Measurements from ENCODE around the gene DBP. TPM values are rescaled to one million over a fixed set of nuclear protein-coding genes. Genes with fewer than 3 reads are reported as not detected.
A peak's percentile ranks its signal among the peaks of the same experiment; 100 is the strongest.

The DBP gene
- polyA plus RNA-seq, 2 of the 4 experiments (the other 2 are of a cell fraction): 2.5 to 3.8 TPM

DNA sequence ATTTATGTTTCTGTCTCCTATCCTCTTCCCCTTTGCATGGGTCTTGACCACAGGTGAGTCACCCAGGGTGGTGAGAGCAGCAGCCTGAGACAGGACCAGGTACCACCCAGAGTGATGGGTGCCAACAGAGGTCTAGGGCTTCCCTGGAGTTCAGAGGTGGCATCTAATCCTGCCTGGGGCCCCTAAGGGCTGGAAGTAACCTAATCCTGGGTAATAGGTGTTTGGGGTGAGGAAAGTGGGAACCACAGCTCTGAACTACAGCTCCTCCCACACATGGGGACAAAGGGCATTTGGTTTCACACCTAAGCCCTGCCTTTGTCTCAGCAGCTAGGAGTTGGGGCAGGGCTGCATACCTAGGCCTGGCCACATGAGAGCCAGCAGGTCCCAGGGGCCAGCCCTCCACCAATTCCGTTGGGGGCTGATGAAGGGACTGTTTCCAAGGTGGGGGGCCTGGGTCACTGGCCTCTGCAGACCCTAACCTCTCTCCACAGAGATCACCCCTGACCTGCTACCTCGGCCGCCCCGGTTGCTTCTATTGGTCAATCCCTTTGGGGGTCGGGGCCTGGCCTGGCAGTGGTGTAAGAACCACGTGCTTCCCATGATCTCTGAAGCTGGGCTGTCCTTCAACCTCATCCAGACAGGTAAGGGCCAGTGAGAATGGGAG, 9.8 kb downstream of the DBP start:
- no peak overlapping the region; the same call in 2 of the 3 replicates for H3K4me2 ChIP-seq
- H3K4me1 ChIP-seq: peaks cover 29% of the 10 kb centered on the region
- CTCF ChIA-PET: interaction anchor here (1.2 to 2.7 kb wide), 3 partner anchors 9 to 187 kb away, joined by 3 to 8 read pairs (median 3); partner anchors contain the start of genes RPL18 and SPHK2
- no peaks in the 10 kb centered on the region for H3K9me3 ChIP-seq
- ATAC-seq (no peak), FAIRE-seq (no peak), DNase-seq (ENCODE audit: low read depth in 1 of 2, low spot score in 1 of 2) (no peak)
- POLR2A ChIA-PET: interaction anchor here (0.9 to 2.6 kb wide), 3 partner anchors 8 to 19 kb away, joined by 3 to 22 read pairs (median 3); partner anchors contain the start of genes CA11, DBP, RPL18 and SPHK2
- no peak for TF ChIP-seq NR3C1 (IDR thresholded peaks at IDR 0.05)
- no peak for TF ChIP-seq CHD4 (IDR thresholded peaks at IDR 0.05; ENCODE audit: borderline replicate concordance)
- TF ChIP-seq RFX5 (IDR thresholded peaks at IDR 0.05): no peak
- 73% methylated on average over 6 of the region's 6 CpGs for WGBS (ENCODE audit: missing lambda C conversion rate)
- no peak overlapping the region for H3K4me3 ChIP-seq
- peak overlapping the region in 1 of 2 experiments; percentile 36; a peak in 3 of 6 replicates for H3K27ac ChIP-seq

DNA sequence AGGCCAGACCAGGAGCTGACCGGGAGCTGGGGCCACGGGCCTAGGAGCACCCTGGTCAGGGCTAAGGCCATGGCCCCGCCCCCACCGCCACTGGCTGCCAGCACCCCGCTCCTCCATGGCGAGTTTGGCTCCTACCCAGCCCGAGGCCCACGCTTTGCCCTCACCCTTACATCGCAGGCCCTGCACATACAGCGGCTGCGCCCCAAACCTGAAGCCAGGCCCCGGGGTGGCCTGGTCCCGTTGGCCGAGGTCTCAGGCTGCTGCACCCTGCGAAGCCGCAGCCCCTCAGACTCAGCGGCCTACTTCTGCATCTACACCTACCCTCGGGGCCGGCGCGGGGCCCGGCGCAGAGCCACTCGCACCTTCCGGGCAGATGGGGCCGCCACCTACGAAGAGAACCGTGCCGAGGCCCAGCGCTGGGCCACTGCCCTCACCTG, 11.3 kb downstream of the DBP start:
- Histone ChIP-seq H3K9me3 (no peaks in the 10 kb centered on the region), H3K4me2 (no peak overlapping the region), H3K27ac (no peak overlapping the region), H3K4me3 (no peak overlapping the region), H3K4me1 (peaks cover 20% of the 10 kb centered on the region)
- ChIA-PET POLR2A (interaction anchor here (0.6 kb wide), 1 partner anchor 95 kb away, joined by 6 read pairs; no protein-coding TSS in a partner anchor), CTCF (interaction anchor here (0.9 kb wide), 1 partner anchor 20 kb away, joined by 3 read pairs; the partner anchor contains the start of gene CA11)
- WGBS (ENCODE audit: missing lambda C conversion rate): 94% methylated on average over 30 of the region's 30 CpGs
- ATAC-seq (no peak), DNase-seq (ENCODE audit: low read depth in 1 of 2, low spot score in 1 of 2) (no peak), FAIRE-seq (no peak)
- TF ChIP-seq CBX2 (IDR thresholded peaks at IDR 0.05; ENCODE audit: borderline replicate concordance, low read depth) (no peak), FOXS1 (CRISPR knock-in tag; IDR thresholded peaks at IDR 0.05) (no peak), ZSCAN20 (CRISPR knock-in tag; IDR thresholded peaks at IDR 0.05) (no peak), MAZ (IDR thresholded peaks at IDR 0.05; ENCODE audit: borderline replicate concordance, low read depth, low read length) (no peak), KDM5A (IDR thresholded peaks at IDR 0.05) (no peak), ESRRA (IDR thresholded peaks at IDR 0.05; ENCODE audit: borderline replicate concordance, low read length) (no peak), ZC3H11A (IDR thresholded peaks at IDR 0.05) (no peak), JUNB (IDR thresholded peaks at IDR 0.05) (no peak)
- TF ChIP-seq, protein P1, sequence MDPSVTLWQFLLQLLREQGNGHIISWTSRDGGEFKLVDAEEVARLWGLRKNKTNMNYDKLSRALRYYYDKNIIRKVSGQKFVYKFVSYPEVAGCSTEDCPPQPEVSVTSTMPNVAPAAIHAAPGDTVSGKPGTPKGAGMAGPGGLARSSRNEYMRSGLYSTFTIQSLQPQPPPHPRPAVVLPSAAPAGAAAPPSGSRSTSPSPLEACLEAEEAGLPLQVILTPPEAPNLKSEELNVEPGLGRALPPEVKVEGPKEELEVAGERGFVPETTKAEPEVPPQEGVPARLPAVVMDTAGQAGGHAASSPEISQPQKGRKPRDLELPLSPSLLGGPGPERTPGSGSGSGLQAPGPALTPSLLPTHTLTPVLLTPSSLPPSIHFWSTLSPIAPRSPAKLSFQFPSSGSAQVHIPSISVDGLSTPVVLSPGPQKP (IDR thresholded peaks at IDR 0.05; ENCODE audit: low read depth, low read length): no peak

DNA sequence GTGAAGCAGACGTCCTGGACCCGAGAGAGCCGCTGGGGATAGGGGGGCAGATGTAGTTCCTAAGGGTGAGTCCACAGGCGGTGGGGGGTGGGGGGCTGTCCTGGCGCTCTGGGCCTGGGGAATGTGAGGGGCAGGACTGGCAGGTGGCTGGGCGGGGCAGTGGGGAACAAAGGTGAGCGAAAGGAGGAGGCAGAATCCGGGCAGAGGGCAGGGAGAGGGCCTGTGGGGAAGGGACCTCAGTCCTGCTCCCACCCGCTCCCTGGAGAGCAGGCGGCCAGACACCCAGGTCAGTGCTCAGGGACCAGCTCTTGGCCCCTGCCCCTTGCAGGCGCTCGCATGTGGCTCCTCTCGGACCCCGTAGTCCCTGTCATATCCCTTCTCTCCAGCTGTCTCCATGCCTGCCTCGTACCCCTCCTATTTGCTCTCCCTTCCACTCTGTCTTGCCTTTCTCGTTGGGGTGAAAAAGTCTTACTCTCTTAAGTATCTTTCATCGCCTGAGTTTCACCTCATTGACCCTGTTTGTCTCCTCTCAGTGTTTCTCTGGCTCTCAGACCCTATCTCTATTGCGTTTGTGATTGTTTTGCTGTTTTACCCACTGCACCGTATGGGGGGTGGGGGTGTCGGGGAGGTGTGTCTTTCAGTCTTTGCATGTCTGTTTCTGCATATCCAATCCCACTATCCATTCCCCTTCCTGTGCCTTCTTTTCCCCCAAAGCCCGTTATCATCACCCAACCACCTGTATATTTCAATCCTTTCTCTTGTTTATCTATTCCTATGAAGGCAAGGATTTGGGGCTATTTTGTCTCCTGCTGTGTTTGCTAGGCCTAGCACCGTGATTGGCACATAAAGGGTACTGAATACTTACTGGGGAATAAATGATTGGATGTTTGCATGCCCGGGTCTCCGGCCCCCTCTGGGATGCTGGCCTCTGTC, 12.1 kb downstream of the DBP start:
- Histone ChIP-seq H3K4me3 (peak overlapping the region; percentile 29; the same call in 1 of the 3 replicates), H3K4me2 (peak overlapping the region; percentile 72), H3K4me1 (peaks cover 24% of the 10 kb centered on the region), H3K9me3 (no peaks in the 10 kb centered on the region), H3K27ac (peak overlapping the region in 1 of 2 experiments; percentile 73; a peak in 3 of 6 replicates)
- DNase-seq (ENCODE audit: low read depth in 1 of 2, low spot score in 1 of 2): no peak
- ChIA-PET CTCF (interaction anchor here (0.6 kb wide), 1 partner anchor 846 kb away, joined by 3 read pairs; no protein-coding TSS in a partner anchor), POLR2A (no interaction called here)
- TF ChIP-seq POLR2A (IDR thresholded peaks at IDR 0.05; ENCODE audit: low read length) (no peak), NR3C1 (IDR thresholded peaks at IDR 0.05) (no peak), CBX2 (IDR thresholded peaks at IDR 0.05; ENCODE audit: borderline replicate concordance, low read depth) (no peak), NPAS2 (CRISPR knock-in tag; IDR thresholded peaks at IDR 0.05; ENCODE audit: borderline replicate concordance) (no peak), JUN (IDR thresholded peaks at IDR 0.05) (no peak), ESRRA (IDR thresholded peaks at IDR 0.05; ENCODE audit: borderline replicate concordance, low read length) (no peak), RCOR1 (IDR thresholded peaks at IDR 0.05; ENCODE audit: low read depth, low read length) (no peak), HOXB13 (CRISPR knock-in tag; IDR thresholded peaks at IDR 0.05; ENCODE audit: low read depth) (no peak), ZNF302 (CRISPR knock-in tag; IDR thresholded peaks at IDR 0.05) (no peak), MYC (IDR thresholded peaks at IDR 0.05; ENCODE audit: borderline replicate concordance, low read length) (no peak), BHLHE40 (IDR thresholded peaks at IDR 0.05; ENCODE audit: low read depth, low read length) (no peak), NFE2L2 (conservative IDR thresholded peaks at IDR 0.05; ENCODE audit: low read length) (no peak), CBX8 (IDR thresholded peaks at IDR 0.05) (no peak)
- FAIRE-seq: no peak
- no peak for ATAC-seq
- 76% methylated on average over 22 of the region's 24 CpGs for WGBS (ENCODE audit: missing lambda C conversion rate)

Data from A549 (cell line).